Left ventricle myocardium superior (tissue), 1 donor: ENCODE data around the gene ERBB4. TPM values are rescaled to one million over a fixed set of nuclear protein-coding genes. Genes with fewer than 3 reads are reported as not detected.

ENCODE experiments used
- ATAC-seq: fragments of 200-7000 bp; cut with Tn5 transposase; one replicate; pipeline ENCODE4 v1.9.1; 2020; ENCODE audit warnings: mild to moderate bottlenecking, moderate library complexity
- DNase-seq: peaks from one replicate; pipeline ENCODE4 v3.0.0-alpha.2; 2020
- intact Hi-C: fragments of 100-400 bp; cut with micrococcal nuclease; formaldehyde crosslinking; loops from one replicate; pipeline ENCODE4 v1.11.0; 2022
- total RNA-seq: library from RNA; stranded (reverse); fragmentation: NEBNext Ultra II Directional; extraction: Animal tissue kit (Norgen Biotek cat#: 25700); gene quantifications from one replicate; pipeline ENCODE4 v1.2.1, GENCODE V29; 2021
- donor health status: DM: no; HTN: yes; CAD: no; lungs with severe emphysema.

Gene ERBB4
- total RNA-seq, 1 donor from 2014 or later: 17.9 TPM

GRCh38 chr2:212186166-212186565 lies 352.4 kb downstream of the ERBB4 start:
- no peak for ATAC-seq
- intact Hi-C loops: no loop called here
- no peak for DNase-seq

GRCh38 chr2:212181646-212182045 lies 357.0 kb downstream of the ERBB4 start:
- DNase-seq (no peak), ATAC-seq (no peak)
- intact Hi-C loops: no loop called here

GRCh38 chr2:212180408-212181083 lies 358.1 kb downstream of the ERBB4 start:
- no peak for ATAC-seq
- intact Hi-C loops: no loop called here
- DNase-seq: no peak

GRCh38 chr2:212177724-212178123 lies 360.9 kb downstream of the ERBB4 start:
- DNase-seq (no peak), ATAC-seq (no peak)
- intact Hi-C loops: no loop called here

GRCh38 chr2:212176151-212176550 lies 362.5 kb downstream of the ERBB4 start:
- ATAC-seq: no peak
- DNase-seq: no peak
- intact Hi-C loops: no loop called here

- DNase-seq: no peak
- no peak for ATAC-seq
- intact Hi-C loops: no loop called here
Measured at GRCh38 chr2:212173756-212174510, 364.7 kb downstream of the ERBB4 start.

- DNase-seq: no peak
- intact Hi-C loops: no loop called here
- no peak for ATAC-seq
Measured at GRCh38 chr2:212173331-212173730, 365.3 kb downstream of the ERBB4 start.

- intact Hi-C loops: no loop called here
- DNase-seq: no peak
Measured at GRCh38 chr2:212170382-212170781, 368.2 kb downstream of the ERBB4 start.

GRCh38 chr2:212158081-212158480 lies 380.5 kb downstream of the ERBB4 start:
- DNase-seq (no peak), ATAC-seq (no peak)
- intact Hi-C loops: no loop called here

More at GRCh38 chr2:212170382-212170781, 368.2 kb downstream of the ERBB4 start:
- no peak for ATAC-seq

- DNase-seq: no peak
- no peak for ATAC-seq
- intact Hi-C loops: no loop called here
Measured at GRCh38 chr2:212157012-212157411, 381.6 kb downstream of the ERBB4 start.

GRCh38 chr2:212156088-212156487 lies 382.5 kb downstream of the ERBB4 start:
- ATAC-seq: no peak
- intact Hi-C loops: no loop called here
- no peak for DNase-seq

GRCh38 chr2:212154477-212154878 lies 384.1 kb downstream of the ERBB4 start:
- DNase-seq (no peak), ATAC-seq (peak; percentile 63)
- intact Hi-C loops: no loop called here

- intact Hi-C loops: no loop called here
- DNase-seq: no peak
- no peak for ATAC-seq
Measured at GRCh38 chr2:212153923-212154322, 384.7 kb downstream of the ERBB4 start.

GRCh38 chr2:212147921-212148513 lies 390.6 kb downstream of the ERBB4 start:
- ATAC-seq: no peak

GRCh38 chr2:212146416-212146815 lies 392.2 kb downstream of the ERBB4 start:
- ATAC-seq (no peak), DNase-seq (no peak)
- intact Hi-C loops: loop anchor here (5.0 kb wide), 1 partner anchor 401 kb away; no protein-coding TSS in a partner anchor

More at GRCh38 chr2:212147921-212148513, 390.6 kb downstream of the ERBB4 start:
- intact Hi-C loops: loop anchor here (5.0 kb wide), 1 partner anchor 399 kb away; no protein-coding TSS in a partner anchor
- DNase-seq: no peak

GRCh38 chr2:212145121-212145520 lies 393.5 kb downstream of the ERBB4 start:
- intact Hi-C loops: loop anchor here (5.0 kb wide), 1 partner anchor 402 kb away; no protein-coding TSS in a partner anchor
- DNase-seq (no peak), ATAC-seq (no peak)

- DNase-seq (no peak), ATAC-seq (no peak)
- intact Hi-C loops: no loop called here
Measured at GRCh38 chr2:212142631-212143030, 396.0 kb downstream of the ERBB4 start.

- no peak for DNase-seq
- no peak for ATAC-seq
- intact Hi-C loops: no loop called here
Measured at GRCh38 chr2:212141499-212141898, 397.1 kb downstream of the ERBB4 start.

- no peak for ATAC-seq
- DNase-seq: no peak
- intact Hi-C loops: no loop called here
Measured at GRCh38 chr2:212136216-212136795, 402.3 kb downstream of the ERBB4 start.

GRCh38 chr2:212135739-212136138 lies 402.9 kb downstream of the ERBB4 start:
- DNase-seq (no peak), ATAC-seq (no peak)
- intact Hi-C loops: no loop called here
